HG03460 (cell line): ENCODE measurements around the gene GAK.

Experiments used
- ATAC-seq: cut with Tn5 transposase; IDR thresholded peaks from one replicate; pipeline ENCODE4 v1.9.1; 2021; ENCODE audit not compliant: unreplicated experiment

Gene GAK

DNA sequence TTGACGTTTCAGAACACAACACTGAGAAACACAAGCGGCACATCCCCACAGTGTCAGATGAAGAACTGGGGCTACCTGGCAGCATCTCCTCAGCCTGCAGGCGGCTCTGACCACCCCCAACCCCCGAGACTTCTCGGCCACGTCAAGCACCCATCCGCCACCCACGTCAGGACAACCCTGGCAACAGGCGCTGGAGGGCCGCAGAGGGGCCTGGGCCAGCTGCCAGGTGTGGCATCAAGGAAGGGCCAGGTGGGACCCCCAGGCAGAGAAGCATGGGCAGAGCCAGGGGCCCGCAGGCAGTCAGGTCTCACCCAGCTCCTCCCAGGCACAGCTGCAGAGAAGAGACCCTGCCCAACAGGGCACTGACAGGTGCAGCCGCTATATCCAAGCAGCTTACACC lies 22.3 kb downstream of the GAK start:
- no peak for ATAC-seq

DNA sequence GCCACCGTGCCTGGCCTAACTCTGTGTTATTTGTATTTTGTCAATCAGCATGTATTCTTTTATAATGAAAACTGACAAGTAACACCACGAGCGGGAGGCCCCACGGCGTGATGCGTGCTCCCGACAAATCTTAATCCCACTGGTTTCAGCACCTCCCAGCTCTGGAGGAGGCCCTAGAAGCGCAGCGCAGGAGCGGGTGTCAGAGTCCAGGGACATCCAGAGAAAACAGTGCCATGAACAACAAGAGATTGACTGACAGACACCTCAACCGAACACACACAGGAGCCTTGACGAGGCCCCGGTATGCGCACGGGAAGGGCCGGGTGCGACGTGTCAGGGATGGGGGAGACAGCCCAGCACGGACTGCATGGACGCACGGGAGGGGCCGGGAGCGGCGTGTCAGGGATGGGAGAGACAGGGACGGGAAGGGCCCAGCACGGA lies 23.0 kb downstream of the GAK start:
- ATAC-seq = no peak

DNA sequence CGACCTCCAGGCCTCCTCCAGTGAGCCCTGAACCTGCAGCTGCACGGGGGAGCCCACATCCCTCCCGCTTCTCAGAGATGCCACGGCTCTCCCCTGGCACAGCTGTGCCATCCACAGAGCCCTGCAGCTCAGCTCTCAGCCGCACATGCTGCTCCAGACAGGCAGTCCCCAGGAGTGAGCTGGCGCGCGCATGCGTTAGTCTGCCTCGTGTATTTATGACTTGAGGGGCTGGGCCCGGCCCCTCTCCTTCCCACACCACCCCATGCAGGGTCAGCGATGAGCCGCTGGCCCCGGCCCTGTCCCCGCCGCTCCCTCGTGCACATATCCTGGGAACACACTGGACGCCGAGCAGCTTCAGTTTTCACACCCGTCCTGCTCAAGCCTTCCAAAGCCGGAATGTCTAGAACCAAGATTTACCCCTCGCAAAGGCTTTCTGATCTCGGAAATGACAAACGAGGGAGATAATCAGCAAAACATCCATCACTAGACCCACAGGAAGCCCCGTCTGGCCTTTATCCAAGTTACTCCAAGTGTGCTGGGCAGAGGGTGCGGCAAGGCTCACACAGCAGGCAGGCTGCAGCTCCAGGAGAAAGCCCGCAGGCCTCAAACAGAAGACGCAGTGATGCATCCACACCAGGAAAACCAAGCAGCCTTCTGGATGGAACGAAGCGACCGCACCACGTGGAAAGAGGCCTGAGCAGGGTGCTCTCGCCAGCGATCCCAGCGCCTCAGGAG lies 24.3 kb downstream of the GAK start:
- no peak for ATAC-seq

DNA sequence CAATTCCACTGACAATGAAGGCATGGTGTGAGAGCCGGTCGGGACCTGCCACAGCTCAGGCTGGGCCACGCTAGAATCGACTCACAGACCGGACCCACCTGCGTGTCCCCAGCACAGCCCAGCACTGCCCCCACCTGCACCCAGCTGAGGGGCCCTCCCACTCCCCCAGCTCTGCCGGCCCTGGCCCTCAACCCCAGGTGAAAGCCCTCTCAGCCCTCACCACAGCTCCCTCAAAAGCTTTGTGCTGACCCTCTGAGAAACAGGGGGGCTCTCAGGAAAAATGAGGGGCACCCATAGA lies 25.1 kb downstream of the GAK start:
- ATAC-seq = no peak

DNA sequence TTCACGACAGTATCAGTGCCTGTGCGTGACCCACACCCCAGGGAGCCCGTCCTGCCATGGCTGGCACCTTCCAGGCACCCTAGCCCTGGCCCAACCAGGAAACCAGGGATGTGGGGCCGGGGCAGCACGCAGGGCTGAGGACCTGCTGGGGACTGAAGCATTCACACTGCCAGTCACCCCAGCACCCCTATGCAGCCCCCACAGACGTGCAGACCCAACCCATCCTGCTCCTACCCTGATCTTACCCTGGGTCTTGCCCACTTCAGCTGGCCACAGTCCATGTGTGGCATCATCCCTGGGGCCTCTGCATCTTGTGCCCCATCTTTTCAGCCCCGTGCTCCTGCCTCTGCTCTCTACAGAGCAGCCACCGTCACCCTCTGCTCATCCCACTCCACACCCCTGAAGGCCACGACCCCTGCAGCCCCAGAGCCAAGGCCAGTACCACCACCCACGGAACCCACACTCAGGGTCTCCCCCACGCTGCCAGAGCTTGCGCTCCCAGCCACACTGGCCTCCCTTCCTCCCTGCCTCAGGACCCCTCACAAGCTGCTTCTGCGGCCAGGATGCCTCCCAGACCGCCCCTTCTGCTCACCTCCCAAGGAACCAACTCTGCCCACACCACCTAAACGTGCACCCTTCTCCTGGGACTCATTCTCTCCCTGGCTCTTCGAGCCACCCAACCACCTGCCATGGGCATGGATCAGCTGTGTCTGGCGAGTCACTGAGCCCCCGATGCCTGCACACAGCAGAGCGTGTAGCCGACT lies 25.6 kb downstream of the GAK start:
- ATAC-seq = no peak

DNA sequence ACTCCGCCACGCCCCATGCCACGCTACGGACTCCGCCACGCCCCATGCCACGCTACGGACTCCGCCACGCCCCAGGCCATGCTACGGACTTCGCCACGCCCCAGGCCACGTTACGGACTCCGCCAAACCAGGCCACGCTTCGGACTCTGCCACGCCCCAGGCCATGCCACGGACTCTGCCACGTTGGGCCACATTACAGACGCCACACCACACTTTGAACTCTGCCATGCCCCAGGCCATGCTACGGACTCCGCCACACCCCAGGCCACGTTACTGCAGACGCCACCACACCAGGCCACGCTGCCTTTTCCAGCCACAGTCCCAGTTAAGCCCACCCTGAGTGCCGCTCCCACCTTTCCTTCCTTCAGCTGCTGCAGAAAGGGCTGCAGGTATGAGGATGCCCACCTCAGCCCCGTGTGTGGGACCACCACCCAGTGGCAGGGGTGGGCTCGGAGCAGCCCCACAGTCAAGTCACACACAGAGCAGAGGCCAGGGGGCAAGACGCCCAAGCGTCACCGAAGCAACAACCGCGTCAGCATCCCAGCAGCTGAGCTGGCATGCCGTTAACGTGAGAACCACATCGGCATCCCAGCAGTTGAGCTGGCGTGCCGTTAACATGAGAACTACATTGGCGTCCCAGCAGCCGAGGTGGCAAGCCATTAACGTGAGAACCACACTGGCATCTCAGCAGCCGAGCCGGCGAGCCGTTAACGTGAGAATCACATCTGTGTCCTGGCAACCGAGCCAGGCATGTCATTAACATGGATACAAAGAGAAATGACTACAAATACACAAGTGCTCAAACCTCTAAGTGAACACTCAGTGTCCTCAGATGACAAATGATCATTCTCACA lies 26.4 kb downstream of the GAK start:
- ATAC-seq = no peak

DNA sequence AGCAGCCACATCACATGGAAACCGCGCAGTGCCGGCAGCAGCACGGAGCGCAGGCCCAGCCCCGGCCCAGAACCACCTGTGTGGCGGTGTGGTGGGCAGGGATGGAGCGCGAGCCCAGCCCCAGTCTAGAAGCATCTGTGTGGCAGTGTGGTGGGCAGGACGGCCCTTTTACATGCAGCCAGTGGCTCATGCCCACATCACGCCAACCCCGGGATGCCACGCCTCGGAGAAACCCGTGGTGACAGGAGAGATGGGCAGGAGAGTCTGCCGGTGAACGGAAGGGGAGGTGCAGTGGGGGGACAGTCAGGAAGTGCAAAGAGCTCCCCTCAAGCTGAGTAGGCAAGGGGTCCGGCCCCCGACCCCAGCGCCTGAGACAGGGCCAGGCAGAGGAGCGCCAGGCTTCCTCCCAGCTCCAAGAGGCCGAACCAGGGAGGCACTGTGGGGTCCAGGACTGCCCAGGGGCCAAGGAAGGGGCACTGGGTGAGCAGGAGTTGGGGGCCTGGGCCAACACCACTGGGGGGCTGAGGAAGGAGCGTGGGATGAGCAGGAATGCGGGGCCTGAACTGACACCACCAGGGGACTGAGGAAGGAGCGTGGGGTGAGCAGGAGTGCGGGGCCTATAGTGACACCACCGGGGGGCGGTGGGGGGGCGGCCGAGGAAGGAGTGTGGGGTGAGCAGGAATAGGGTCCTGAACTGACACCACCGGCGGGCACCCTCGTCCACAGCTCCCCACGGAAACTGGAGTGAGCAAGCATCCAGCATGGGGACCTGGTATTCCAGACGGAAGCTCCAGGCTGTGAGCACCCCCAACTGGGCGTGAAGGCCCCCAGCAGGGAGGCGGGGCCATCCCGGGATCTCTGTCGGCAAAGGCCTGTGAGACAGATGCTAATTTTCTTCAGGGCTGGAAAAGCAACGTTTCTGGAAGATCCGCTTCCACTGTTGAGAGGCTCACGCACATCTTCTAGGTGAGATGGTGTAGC lies 28.8 kb downstream of the GAK start:
- no peak for ATAC-seq

DNA sequence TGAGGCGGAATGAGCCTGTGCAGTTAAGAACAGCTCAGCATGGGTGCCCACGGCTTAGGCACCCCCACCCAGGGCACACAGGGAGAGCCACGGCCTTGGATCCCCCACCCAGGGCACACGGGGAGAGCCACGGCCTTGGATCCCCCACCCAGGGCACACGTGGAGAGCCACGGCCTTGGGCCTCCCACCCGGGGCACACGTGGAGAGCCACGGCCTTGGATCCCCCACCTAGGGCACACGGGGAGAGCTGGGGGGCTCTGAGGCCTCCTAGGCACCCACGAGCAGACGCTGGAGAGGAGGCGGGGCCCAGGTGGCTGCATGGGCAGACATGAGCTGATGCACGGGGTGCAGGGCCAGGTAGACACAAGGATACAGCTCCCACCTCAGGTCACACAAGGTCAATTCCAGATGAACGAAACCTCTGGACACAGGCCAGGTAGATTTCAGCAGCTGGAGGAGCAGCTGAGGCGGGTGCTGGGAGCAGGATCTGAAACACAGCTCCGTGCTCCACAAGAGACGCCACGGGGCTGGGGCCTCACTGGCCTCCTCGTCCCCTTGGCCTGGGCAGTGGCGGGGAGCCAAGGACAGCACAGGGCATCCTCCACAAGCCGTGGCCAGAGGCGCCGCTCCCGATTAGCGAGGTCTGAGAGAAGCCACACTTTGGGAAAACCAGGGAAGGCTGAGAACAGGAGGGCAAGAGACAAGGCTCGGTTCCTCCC lies 30.8 kb downstream of the GAK start:
- no peak for ATAC-seq

DNA sequence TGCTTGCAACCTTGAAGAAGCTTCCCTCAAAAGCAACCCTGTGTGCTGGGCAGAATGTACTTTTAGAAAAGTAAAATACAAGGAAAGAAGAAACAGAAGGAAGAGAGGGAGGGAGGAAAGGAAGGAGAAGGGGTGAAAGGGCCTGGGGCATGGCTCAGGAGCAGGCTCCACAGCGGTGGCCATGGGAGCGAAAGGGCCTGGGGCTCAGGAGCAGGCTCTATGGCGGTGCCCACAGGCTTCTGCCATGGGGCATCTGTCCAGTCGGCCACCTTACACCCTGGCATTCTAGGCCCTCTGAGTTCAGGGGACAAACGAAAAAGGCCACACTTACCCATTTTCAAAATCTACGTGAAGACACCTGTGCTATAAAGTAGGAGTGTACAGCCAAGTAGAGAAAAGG lies 31.4 kb downstream of the GAK start:
- ATAC-seq = no peak

DNA sequence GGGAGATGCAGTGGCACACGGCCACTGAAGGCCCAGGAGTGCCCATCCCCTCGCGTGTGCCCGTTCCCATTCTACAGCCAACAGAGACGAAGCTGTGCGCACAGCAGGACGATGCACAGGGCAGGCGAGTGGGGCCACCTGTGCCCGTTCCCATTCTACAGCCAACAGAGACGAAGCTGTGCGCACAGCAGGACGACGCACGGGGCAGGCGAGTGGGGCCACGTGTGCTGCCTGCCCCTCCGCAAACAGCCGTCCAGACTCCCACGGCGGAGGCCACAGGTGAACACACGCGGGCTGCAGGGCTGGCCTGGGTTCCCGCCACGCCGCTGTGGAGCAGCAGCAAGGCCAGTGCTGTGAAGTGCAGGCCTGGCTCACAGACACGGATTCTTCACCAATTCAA lies 32.0 kb downstream of the GAK start:
- no peak for ATAC-seq

DNA sequence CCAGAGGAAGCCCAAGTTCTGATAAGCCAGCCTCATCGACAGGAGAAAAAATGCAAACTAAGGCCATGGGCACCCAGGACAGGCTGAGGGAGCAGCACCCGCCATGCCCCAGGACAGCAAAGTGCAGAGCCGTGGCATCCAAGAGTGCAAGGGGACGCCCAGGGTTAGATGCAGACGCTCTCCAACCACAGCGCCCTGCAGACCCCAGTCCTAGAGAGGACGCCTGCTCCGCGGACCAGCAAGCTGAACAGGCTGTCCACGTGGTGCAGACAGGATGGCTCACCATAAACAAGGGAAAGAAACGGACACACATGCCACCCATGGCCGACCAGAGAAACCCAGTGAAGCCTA lies 32.6 kb downstream of the GAK start:
- no peak for ATAC-seq

DNA sequence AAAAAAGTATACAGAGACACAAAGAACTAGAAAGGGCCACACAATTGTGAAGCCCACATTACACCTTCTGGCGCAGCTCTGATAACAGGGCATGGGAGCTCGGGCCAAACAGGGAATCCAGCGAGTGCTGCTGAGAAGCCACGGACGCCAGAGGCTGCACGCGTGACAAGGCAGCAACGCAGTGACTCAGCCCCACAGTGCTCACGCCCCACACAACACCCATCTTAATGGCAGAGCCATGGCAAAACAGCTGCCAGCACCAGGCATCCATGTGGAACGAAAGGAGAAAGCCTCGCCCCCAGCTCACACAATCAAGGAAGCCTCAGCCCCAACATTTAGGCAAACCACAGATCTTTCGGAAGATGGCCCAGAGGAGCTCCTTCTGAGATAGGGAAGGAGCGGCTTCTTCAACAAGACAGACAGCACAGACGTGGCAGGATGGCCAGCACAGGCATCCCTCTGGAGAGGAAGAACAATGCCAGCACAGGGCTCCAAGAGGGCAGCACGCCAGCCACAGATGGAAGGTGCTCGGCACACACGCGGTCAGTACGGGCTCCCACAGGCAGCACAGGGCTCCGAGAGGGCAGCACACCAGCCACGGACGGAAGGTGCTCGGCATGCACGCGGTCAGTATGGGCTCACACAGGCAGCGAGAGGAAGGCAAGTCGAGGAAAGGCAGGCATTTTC lies 33.1 kb downstream of the GAK start:
- ATAC-seq = no peak

DNA sequence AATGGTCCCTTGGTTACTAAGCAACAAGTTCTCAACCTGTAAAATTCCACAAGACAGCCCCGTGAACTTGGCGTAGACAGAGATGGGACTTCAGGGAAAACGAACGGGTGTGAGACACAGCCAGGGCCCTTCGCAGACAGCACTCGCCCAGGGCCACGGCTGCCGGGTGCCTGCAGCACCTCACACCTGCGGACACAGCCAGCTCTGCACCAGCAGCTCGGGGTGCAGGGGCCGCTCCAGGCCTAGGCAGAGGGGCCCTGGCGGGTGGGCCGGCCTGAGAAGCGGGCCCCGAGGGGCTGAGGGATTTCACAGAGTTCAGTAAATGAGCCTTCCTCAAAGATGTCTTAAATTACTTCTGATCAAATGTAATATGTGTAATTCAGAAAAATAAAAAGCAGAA lies 34.0 kb downstream of the GAK start:
- no peak for ATAC-seq

DNA sequence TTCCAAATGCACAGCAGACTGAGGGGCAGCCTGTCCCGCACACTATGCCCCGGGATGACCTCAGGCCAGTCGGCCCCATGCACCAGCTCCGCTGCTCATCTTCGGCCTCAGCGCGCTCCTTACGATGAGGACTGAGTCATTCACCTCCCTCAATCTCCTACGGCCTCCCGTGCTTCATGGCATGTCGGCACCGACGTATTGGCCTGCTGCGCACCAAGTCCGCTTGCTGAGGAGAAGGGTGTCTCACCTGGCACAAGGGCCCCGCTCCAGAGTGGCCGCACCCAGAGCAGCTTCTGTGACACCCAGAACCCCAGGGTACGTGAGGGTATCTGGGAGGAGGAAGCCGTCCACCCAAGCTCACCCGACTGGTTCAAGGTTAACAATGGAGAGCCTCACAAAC lies 35.5 kb downstream of the GAK start:
- no peak for ATAC-seq

DNA sequence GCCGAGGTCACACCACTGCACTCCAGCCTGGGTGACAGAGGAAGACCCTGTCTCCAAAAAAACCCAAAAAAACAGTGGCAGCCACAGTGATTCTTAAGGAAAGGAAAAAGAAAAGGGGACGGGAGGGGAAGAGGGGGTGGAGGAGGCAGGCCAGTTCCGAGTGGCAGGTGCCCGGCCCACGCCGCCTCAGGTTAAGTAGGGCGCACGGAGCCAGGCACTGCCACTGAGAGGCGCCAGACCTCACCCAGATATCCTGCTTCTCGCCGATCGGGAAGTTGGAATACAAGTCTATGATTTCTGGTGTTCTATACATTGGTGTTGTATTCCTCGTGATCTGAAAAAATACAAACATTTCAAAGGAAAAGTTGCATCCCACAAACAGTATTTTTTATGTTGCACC lies 35.9 kb downstream of the GAK start:
- ATAC-seq = no peak

DNA sequence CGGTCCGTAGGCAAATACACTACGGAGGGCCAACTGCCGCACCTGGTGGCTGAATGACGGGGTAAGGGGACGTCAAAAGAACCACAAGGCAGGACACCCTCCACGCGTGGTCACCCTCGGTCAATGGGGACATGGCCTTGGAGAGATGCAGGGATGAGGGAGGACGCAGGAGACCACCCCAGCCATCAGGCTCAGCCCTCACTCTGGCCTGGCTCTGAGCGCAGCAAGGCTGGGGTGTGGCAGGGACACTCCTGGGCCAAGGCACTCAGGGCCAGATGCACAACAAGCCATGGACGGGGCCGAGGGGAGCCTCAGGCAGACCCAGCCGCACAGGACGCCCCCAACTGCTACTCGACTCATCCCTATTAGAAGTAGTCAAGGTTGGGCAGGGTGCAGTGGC lies 36.5 kb downstream of the GAK start:
- ATAC-seq = no peak

DNA sequence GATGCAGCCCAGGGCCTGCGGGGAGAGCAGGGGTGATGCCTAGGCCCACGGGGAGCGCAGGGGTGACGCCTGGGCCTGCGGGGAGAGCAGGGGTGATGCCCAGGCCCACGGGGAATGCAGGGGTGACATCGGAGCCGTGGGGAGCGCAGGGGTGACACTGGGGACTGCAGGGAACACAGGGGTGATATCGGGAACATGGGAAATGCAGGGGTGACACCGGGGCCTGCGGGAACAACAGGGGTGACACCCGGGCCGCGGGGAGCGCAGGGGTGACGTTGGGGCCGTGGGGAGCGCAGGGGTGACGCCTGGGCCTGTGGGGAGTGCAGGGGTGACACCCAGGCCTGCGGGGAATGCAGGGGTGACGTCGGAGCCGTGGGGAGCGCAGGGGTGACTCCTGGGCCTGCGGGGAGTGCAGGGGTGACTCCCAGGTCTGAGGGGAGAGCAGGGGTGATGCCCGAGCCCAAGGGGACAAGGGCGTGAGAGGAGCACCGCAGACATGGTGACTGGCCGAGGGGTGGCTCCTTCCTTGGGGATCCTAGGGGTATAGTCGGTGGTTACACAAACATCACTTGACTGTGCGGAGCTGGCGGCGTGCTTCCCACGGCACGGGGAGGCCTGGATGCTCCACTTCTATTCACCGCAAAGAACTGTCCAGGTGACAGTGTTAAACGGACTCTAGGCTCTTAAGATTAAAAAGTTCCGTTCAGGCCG lies 38.0 kb downstream of the GAK start:
- ATAC-seq = no peak

DNA sequence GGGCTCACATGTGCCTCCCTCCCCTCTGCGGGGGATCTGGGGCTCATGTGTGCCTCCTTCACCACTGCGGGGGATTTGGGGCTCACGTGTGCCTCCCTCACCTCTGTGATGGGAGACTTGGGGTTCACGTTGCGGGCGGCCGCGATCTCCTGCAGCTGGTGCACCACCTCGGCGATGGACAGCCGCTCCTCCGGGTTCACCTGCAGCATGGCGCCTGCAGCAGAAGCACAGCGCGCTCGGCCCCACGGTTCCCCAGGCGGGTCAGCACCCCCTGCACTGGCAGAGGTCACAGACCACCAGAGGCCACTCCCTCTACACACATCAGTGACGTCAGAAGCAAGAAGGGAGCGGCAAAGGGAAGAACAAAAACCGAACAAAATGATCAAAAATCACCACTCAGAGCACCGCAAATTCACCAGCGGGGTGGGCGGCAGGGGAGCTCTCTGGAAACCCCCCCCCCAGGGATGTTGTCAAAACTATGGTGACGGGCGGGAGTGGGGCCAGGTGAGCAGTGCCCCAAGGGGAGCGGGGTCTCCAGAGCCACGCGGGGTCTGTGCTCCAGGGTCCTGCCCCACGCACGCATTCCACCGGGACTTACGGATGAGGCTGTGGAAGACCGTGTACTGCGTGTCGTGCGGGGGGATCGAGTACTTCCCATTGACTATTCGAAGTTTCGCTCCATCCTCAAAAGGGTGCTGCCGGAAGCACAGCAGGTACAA lies 38.7 kb downstream of the GAK start:
- ATAC-seq = no peak
